Measurements from ENCODE around the gene GXYLT2.

GXYLT2 gene

GRCh38 chr3:72930754-72931153 is 42.9 kb downstream of the GXYLT2 start:
- no peak for DNase-seq

- DNase-seq = no peak
Observed at GRCh38 chr3:72932416-72932815, 44.6 kb downstream of the GXYLT2 start.

- peak in 10 of 56 donors; percentile 12 to 52 (median 30) for DNase-seq
Observed at GRCh38 chr3:72938471-72939265, 50.8 kb downstream of the GXYLT2 start.

- DNase-seq = no peak
Observed at GRCh38 chr3:72941245-72941644, 53.4 kb downstream of the GXYLT2 start.

GRCh38 chr3:72942427-72942826 is 54.6 kb downstream of the GXYLT2 start:
- no peak for DNase-seq

GRCh38 chr3:72944696-72945095 is 56.9 kb downstream of the GXYLT2 start:
- no peak for DNase-seq

GRCh38 chr3:72947715-72948490 is 60.1 kb downstream of the GXYLT2 start:
- no peak for DNase-seq

GRCh38 chr3:72949016-72949415 is 61.2 kb downstream of the GXYLT2 start:
- no peak for DNase-seq

GRCh38 chr3:72950372-72950771 is 62.5 kb downstream of the GXYLT2 start:
- no peak for DNase-seq

GRCh38 chr3:72950801-72951200 is 63.0 kb downstream of the GXYLT2 start:
- DNase-seq = peak in 24 of 56 donors; percentile 5 to 41 (median 20)

GRCh38 chr3:72951259-72951722 is 63.4 kb downstream of the GXYLT2 start:
- no peak for DNase-seq

- DNase-seq = no peak
Observed at GRCh38 chr3:72953325-72953956, 65.6 kb downstream of the GXYLT2 start.

GRCh38 chr3:72957297-72957696 is 69.5 kb downstream of the GXYLT2 start:
- DNase-seq = peak in 50 of 56 donors; percentile 16 to 83 (median 62)

GRCh38 chr3:72959336-72959735 is 71.5 kb downstream of the GXYLT2 start:
- no peak for DNase-seq

- peak in 13 of 56 donors; percentile 2 to 58 (median 15) for DNase-seq
Observed at GRCh38 chr3:72960812-72961518, 73.1 kb downstream of the GXYLT2 start.

- DNase-seq = no peak
Observed at GRCh38 chr3:72961752-72962151, 73.9 kb downstream of the GXYLT2 start.

- no peak for DNase-seq
Observed at GRCh38 chr3:72962317-72962716, 74.5 kb downstream of the GXYLT2 start.

- no peak for DNase-seq
Observed at GRCh38 chr3:72964633-72965032, 76.8 kb downstream of the GXYLT2 start.

GRCh38 chr3:72968266-72968664 is 80.4 kb downstream of the GXYLT2 start:
- DNase-seq = no peak

- no peak for DNase-seq
Observed at GRCh38 chr3:72969766-72970165, 81.9 kb downstream of the GXYLT2 start.

GRCh38 chr3:72970942-72971341 is 83.1 kb downstream of the GXYLT2 start:
- DNase-seq = no peak

- DNase-seq = no peak
Observed at GRCh38 chr3:72972706-72973030, 84.8 kb downstream of the GXYLT2 start.

Measured in nucleus accumbens (tissue), 56 donors.